Spleen (tissue), 11 donors: ENCODE results near the gene PAMR1. TPM values are rescaled to one million over a fixed set of nuclear protein-coding genes. Genes with fewer than 3 reads are reported as not detected.

Experiments
- DNase-seq: peaks from one replicate; pipeline ENCODE4 v3.0.0-alpha.2; 2020
- H3K27ac ChIP-seq, 8 donors: fragments of 200-600 bp; sonication (generic) in 7 of 8; 1 replicate in 4 of 8; 2 replicates in 4 of 8; pipeline versions ENCODE4 v1.5.0 to v1.8.0; 2016 to 2021; ENCODE audit warnings: inconsistent platforms in 4 of 8, mild to moderate bottlenecking in 4 of 8, moderate library complexity in 1 of 8
- H3K27me3 ChIP-seq, 7 donors: fragments of 200-600 bp; sonication (generic) in 6 of 7; replicated peaks in 1 of 7; 1 replicate in 4 of 7; 2 replicates in 3 of 7; pipeline versions ENCODE4 v1.5.0 to v1.8.0; 2016 to 2021; ENCODE audit warnings: inconsistent platforms in 3 of 7, mild to moderate bottlenecking in 1 of 7
- H3K36me3 ChIP-seq, 6 donors: fragments of 200-600 bp; sonication (generic) in 5 of 6; 1 replicate in 4 of 6; 2 replicates in 2 of 6; pipeline versions ENCODE4 v1.5.0 to v1.8.0; 2016 to 2021; ENCODE audit warnings: inconsistent platforms in 2 of 6
- H3K4me1 ChIP-seq, 6 donors: fragments of 200-600 bp; sonication (generic) in 5 of 6; 1 replicate in 3 of 6; 2 replicates in 3 of 6; pipeline versions ENCODE4 v1.5.0 to v1.8.0; 2016 to 2021; ENCODE audit warnings: inconsistent platforms in 3 of 6
- H3K4me3 ChIP-seq, 8 donors: fragments of 200-600 bp; sonication (generic) in 7 of 8; 1 replicate in 4 of 8; 2 replicates in 4 of 8; pipeline versions ENCODE4 v1.5.0 to v1.8.0; 2016 to 2021; ENCODE audit warnings: inconsistent platforms in 4 of 8, mild to moderate bottlenecking in 4 of 8, moderate library complexity in 2 of 8
- H3K9me3 ChIP-seq, 8 donors: fragments of 200-600 bp; sonication (generic) in 7 of 8; 1 replicate in 4 of 8; 2 replicates in 4 of 8; pipeline versions ENCODE4 v1.5.0 to v1.8.0; 2016 to 2021; ENCODE audit warnings: inconsistent platforms in 4 of 8
- POLR2A ChIP-seq, 3 donors: fragments of 450-650 bp; IDR thresholded peaks; one replicate each; pipeline ENCODE4 v1.5.1; 2017; ENCODE audit warnings: antibody characterized with exemption in 3 of 3, mild to moderate bottlenecking in 1 of 3
- POLR2AphosphoS5 ChIP-seq, 3 donors: sonication (generic); formaldehyde crosslinking; IDR thresholded peaks; one replicate each; pipeline ENCODE4 v1.5.1; 2017; ENCODE audit warnings: antibody characterized with exemption in 3 of 3
- WGBS, 5 donors: extraction: QIAGEN DNeasy Blood & Tissue Kit in 3 of 5; methylation state at CpG; one replicate each; pipeline versions ENCODE4 v1.1.5 to v1.1.7; 2013 to 2018; 5-methylcytosine and 5-hydroxymethylcytosine counted together
- intact Hi-C: fragments of 100-400 bp; cut with DNase I; formaldehyde crosslinking; loops from one replicate; pipeline ENCODE4 v1.15.0; 2023; ENCODE audit warnings: low total_unique reads
- polyA plus RNA-seq, 3 donors: library from polyadenylated mRNA; stranded (reverse); fragments of 200-250 nt; gene quantifications; one replicate each; pipeline ENCODE4 v1.2.1, GENCODE V29; 2013
- total RNA-seq, 7 donors: library from RNA; depleted of rRNA in 3 of 7; stranded (reverse); fragments of >200 nt in 3 of 7; fragmentation: NEBNext Ultra II Directional in 4 of 7; extraction: Animal tissue kit (Norgen Biotek cat#: 25700) in 4 of 7; gene quantifications; one replicate each; pipeline versions ENCODE4 v1.1.0 to v1.2.1, GENCODE V29; 2016 to 2021
- TF ChIP-seq, protein P1 (sequence below), 11 experiments: fragments of 200-600 bp in 7 of 11; fragments of 450-650 bp in 4 of 11; sonication (generic) in 4 of 11; IDR thresholded peaks in 8 of 11; conservative IDR thresholded peaks in 3 of 11; 1 replicate in 7 of 11; 2 replicates in 4 of 11; pipeline versions ENCODE4 v1.4.0 to v1.8.0; 2016 to 2021; ENCODE audit warnings: antibody characterized with exemption in 11 of 11, inconsistent platforms in 4 of 11, mild to moderate bottlenecking in 1 of 11
- donor health status: healthy with polysubstance abuse.
- donor health status: DM: no; HTN: no; CAD: no; lungs with moderate emphysema.
- donor health status: DM: no; HTN: no; CAD: no.
- donor health status: Bipolar disorder and iron deficiency.
- donor health status: healthy.
- donor health status: DM: no; HTN: no; CAD: no.
- donor health status: DM: yes; HTN: yes; CAD: no.

PAMR1 gene
- total and polyA plus RNA-seq, 10 donors, result 1.3 to 23.6 (median 5.1) TPM

DNA sequence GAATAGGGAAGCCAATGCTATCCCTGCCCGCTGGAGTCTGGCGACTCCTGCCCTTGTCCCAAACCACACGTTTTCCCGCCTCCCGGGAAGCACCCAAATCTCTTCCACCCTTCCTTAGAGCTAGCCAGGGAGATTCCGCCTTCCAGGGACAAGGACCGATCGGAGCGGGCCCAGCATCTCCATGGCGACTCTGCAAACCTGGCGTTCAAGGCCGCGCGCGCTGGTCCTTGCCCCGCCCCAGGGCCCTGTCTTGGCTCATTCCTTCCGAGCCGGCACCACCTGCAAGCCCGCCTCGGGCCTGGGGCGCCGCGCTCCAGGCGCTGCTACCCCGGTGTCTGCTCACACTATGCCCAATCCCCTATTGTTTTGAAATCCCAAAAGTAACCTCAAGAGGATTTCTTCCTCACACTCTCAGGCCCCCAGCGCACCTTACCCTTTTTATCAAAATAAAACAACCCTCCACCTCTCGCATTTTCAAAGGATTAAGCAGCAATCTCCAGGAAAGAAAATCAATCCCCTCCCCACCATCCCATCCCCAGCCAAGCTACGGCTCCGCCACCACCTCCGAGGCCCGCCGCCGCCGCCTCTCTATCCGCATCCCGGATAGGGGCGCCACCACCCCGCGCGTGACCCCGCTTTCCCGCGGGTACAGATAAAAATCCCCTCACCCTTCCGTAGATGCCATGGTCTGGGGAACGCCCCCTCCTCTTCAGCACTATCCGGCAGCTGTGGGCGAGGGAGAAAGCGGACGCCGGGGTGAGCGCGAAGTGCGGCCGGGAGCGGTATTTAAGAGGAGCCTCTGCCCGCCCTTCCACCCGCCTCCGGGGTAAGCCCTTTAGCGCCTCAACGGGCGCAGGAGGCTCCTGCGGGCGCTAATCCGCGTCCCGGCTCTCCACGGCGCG, 106.9 kb downstream of the PAMR1 start:
- no peak for DNase-seq
- no peak overlapping the region for H3K27ac ChIP-seq
- peaks cover 6 to 94% (median 64%) of the 10 kb centered on the region in 7 donors for H3K27me3 ChIP-seq
- intact Hi-C loops, result no loop called here
- 4 to 8% (median 5%) methylated on average over 60 to 69 of the region's 69 CpGs for WGBS, 5 donors
- no peak for TF ChIP-seq POLR2AphosphoS5 (IDR thresholded peaks at IDR 0.05)
- no peak for TF ChIP-seq POLR2A (IDR thresholded peaks at IDR 0.05)
- TF ChIP-seq, protein P1, sequence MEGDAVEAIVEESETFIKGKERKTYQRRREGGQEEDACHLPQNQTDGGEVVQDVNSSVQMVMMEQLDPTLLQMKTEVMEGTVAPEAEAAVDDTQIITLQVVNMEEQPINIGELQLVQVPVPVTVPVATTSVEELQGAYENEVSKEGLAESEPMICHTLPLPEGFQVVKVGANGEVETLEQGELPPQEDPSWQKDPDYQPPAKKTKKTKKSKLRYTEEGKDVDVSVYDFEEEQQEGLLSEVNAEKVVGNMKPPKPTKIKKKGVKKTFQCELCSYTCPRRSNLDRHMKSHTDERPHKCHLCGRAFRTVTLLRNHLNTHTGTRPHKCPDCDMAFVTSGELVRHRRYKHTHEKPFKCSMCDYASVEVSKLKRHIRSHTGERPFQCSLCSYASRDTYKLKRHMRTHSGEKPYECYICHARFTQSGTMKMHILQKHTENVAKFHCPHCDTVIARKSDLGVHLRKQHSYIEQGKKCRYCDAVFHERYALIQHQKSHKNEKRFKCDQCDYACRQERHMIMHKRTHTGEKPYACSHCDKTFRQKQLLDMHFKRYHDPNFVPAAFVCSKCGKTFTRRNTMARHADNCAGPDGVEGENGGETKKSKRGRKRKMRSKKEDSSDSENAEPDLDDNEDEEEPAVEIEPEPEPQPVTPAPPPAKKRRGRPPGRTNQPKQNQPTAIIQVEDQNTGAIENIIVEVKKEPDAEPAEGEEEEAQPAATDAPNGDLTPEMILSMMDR (IDR thresholded peaks at IDR 0.05 in 8 of 11, conservative IDR thresholded peaks at IDR 0.05 in 3 of 11), result no peak
- H3K36me3 ChIP-seq, result no peaks in the 10 kb centered on the region
- peak overlapping the region; percentile 9 to 64 (median 34) for H3K4me3 ChIP-seq
- no peaks in the 10 kb centered on the region for H3K9me3 ChIP-seq
- H3K4me1 ChIP-seq, result peaks cover 8 to 28% (median 22%) of the 10 kb centered on the region in 6 donors

DNA sequence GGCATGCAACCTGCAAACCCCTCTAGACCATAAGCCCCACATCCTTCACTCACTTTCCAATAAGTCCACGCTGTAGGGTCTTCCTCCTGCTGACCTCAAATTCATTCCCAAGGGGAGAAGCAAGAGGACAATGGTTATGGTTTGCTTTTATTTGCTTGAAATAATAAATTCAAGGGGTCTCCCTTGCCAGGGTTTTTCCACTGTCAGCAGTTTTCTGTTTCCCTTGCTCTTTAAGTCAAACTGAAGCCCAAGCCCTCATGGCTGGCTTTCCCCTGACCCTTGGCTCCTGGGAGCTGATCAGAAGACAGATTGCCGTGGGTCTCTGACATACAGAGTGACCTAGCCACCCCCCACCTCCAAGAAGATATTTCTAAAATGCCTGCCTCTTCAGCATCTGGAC, 109.9 kb downstream of the PAMR1 start:
- Histone ChIP-seq H3K4me3 (no peak overlapping the region), H3K27ac (no peak overlapping the region), H3K27me3 (peaks cover 6 to 69% (median 46%) of the 10 kb centered on the region in 7 donors), H3K36me3 (no peaks in the 10 kb centered on the region), H3K4me1 (peaks cover 8 to 24% (median 22%) of the 10 kb centered on the region in 6 donors), H3K9me3 (no peaks in the 10 kb centered on the region)
- intact Hi-C loops, result no loop called here
- 50 to 67% (median 63%) methylated on average over 2 of the region's 2 CpGs for whole genome bisulfite sequencing, 5 donors
- TF ChIP-seq POLR2A (IDR thresholded peaks at IDR 0.05) (no peak), POLR2AphosphoS5 (IDR thresholded peaks at IDR 0.05) (no peak)
- TF ChIP-seq, protein P1 (IDR thresholded peaks at IDR 0.05 in 8 of 11, conservative IDR thresholded peaks at IDR 0.05 in 3 of 11), result no peak
- DNase-seq, result no peak

DNA sequence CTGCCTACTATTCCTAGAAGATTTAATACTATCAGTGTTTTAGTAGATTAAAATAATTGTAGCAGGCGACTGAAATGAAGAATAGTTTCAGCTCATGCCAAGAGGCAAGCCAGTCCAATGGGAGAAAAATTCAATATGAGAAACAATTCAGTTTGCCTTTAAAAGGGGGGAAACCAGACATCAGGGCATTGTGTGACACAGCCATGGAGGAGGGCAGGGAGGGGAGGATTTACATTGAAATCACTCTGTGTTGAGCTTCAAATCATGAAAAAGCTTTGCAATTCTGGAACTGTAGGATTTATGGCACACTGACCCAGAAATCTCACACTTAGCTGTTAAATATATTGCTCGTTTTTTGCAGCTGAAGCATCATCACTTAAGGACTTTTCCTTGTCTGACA, 110.6 kb downstream of the PAMR1 start:
- H3K36me3 ChIP-seq, result no peaks in the 10 kb centered on the region
- H3K4me1 ChIP-seq, result peaks cover 7 to 17% (median 15%) of the 10 kb centered on the region in 6 donors
- intact Hi-C loops, result no loop called here
- TF ChIP-seq, protein P1 (IDR thresholded peaks at IDR 0.05 in 8 of 11, conservative IDR thresholded peaks at IDR 0.05 in 3 of 11), result no peak
- no peak for TF ChIP-seq POLR2A (IDR thresholded peaks at IDR 0.05)
- no peak overlapping the region for H3K4me3 ChIP-seq
- WGBS, 5 donors, result 43 to 62% (median 47%) methylated on average over 2 of the region's 2 CpGs
- H3K27ac ChIP-seq, result no peak overlapping the region
- peaks cover 6 to 65% (median 39%) of the 10 kb centered on the region in 7 donors for H3K27me3 ChIP-seq
- H3K9me3 ChIP-seq, result no peaks in the 10 kb centered on the region
- DNase-seq, result no peak

DNA sequence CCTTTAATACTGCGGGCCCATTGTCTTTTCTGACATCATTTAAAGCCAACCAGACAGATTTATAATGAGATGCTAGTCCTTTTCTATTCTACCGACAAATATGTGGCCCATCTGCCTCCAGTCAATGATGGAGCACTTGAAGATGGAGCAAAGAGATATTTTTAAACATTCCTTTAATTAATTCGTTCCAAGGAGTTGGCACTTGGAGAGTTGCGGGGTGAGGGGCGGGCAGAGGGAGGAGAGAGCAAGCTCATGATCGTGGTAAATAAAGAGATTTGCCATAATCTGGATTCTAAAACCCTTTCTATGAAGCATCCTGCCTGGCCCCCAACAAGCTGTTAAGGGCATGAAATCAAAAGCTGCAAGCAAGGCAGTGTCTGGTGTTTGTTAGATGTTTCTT, 111.1 kb downstream of the PAMR1 start:
- no peaks in the 10 kb centered on the region for H3K36me3 ChIP-seq
- DNase-seq, result no peak
- H3K4me1 ChIP-seq, result peaks cover 3 to 13% (median 10%) of the 10 kb centered on the region in 6 donors
- H3K27me3 ChIP-seq, result peaks cover 3 to 60% (median 35%) of the 10 kb centered on the region in 7 donors
- H3K9me3 ChIP-seq, result no peaks in the 10 kb centered on the region
- H3K4me3 ChIP-seq, result no peak overlapping the region
- intact Hi-C loops, result no loop called here
- 73 to 85% (median 75%) methylated on average over 6 of the region's 6 CpGs for WGBS, 5 donors
- H3K27ac ChIP-seq, result no peak overlapping the region
- TF ChIP-seq, protein P1 (IDR thresholded peaks at IDR 0.05 in 8 of 11, conservative IDR thresholded peaks at IDR 0.05 in 3 of 11), result no peak
- TF ChIP-seq POLR2A (IDR thresholded peaks at IDR 0.05), result no peak
- no peak for TF ChIP-seq POLR2AphosphoS5 (IDR thresholded peaks at IDR 0.05)
